GM19238 (cell line): ENCODE measurements around the gene TRAM2.

ENCODE experiments used
- DNase-seq: peaks from one replicate; pipeline ENCODE4 v3.0.0; 2011; ENCODE audit warnings: low spot score; ENCODE audit not compliant: insufficient read length

Gene TRAM2

GRCh38 chr6:52531834-52532233, 45.0 kb downstream of the TRAM2 start:
- DNase-seq, result no peak

- DNase-seq, result no peak
These were observed 45.5 kb downstream of the TRAM2 start for GRCh38 chr6:52531396-52531795.

- DNase-seq, result no peak
These were observed 46.5 kb downstream of the TRAM2 start for GRCh38 chr6:52530351-52530750.

- DNase-seq, result no peak
These were observed 47.5 kb downstream of the TRAM2 start for GRCh38 chr6:52529311-52529710.

- DNase-seq, result no peak
These were observed 49.4 kb downstream of the TRAM2 start for GRCh38 chr6:52527436-52527835.

GRCh38 chr6:52526634-52527033, 50.2 kb downstream of the TRAM2 start:
- DNase-seq, result no peak

GRCh38 chr6:52524918-52525317, 51.9 kb downstream of the TRAM2 start:
- no peak for DNase-seq

- DNase-seq, result no peak
These were observed 53.3 kb downstream of the TRAM2 start for GRCh38 chr6:52523378-52524142.

- DNase-seq, result no peak
These were observed 54.2 kb downstream of the TRAM2 start for GRCh38 chr6:52522655-52523054.

- no peak for DNase-seq
These were observed 54.7 kb downstream of the TRAM2 start for GRCh38 chr6:52522151-52522626.

- no peak for DNase-seq
These were observed 57.2 kb downstream of the TRAM2 start for GRCh38 chr6:52519618-52520017.

GRCh38 chr6:52518279-52518945, 58.4 kb downstream of the TRAM2 start:
- DNase-seq, result no peak

GRCh38 chr6:52517502-52518278, 59.2 kb downstream of the TRAM2 start:
- no peak for DNase-seq

GRCh38 chr6:52516943-52517342, 59.9 kb downstream of the TRAM2 start:
- no peak for DNase-seq

GRCh38 chr6:52516269-52516668, 60.6 kb downstream of the TRAM2 start:
- DNase-seq, result no peak

GRCh38 chr6:52515219-52515960, 61.5 kb downstream of the TRAM2 start:
- DNase-seq, result no peak

- DNase-seq, result no peak
These were observed 62.3 kb downstream of the TRAM2 start for GRCh38 chr6:52514514-52514913.

GRCh38 chr6:52513896-52514295, 63.0 kb downstream of the TRAM2 start:
- DNase-seq, result no peak

GRCh38 chr6:52513464-52513863, 63.4 kb downstream of the TRAM2 start:
- DNase-seq, result no peak

GRCh38 chr6:52512199-52512598, 64.7 kb downstream of the TRAM2 start:
- DNase-seq, result no peak

GRCh38 chr6:52511572-52512151, 65.2 kb downstream of the TRAM2 start:
- DNase-seq, result no peak
